ENCODE data around the gene BAD. TPM values are rescaled to one million over a fixed set of nuclear protein-coding genes. Genes with fewer than 3 reads are reported as not detected.

The BAD gene
- total and polyA plus RNA-seq, 2 of the 13 experiments (the other 11 are each of a cell fraction or from before 2014, with no cell fraction given), result 17.9 to 28.5 TPM

DNA sequence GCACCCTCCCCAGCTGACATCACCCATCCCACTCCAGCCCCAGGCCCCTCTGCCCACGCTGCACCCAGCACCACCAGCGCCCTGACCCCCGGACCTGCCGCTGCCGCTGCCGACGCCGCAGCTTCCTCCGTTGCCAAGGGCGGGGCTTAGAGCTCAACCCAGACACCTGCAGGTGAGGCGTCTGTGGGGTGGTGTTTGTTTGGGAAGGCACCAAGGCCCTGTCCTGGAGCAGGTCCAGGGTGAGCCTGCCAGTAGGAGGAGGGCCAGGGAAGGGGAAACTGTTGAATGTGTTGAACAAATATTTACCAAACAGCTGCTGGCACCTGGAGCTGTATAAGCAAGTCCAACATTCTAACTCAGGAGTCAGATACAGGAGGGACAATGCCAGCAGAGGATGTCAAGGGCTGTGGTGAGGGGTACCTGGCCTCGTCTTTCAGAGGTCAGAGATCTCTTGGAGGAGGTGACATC lies 46.9 kb downstream of the BAD start:
- CTCF ChIA-PET (ENCODE audit: low intra/inter-chr PET ratio, low total read pairs), result no interaction called here
- H3K9me3 ChIP-seq (ENCODE audit: low read length), result no peaks in the 10 kb centered on the region
- H3K4me2 ChIP-seq (ENCODE audit: low read depth, low read length), result peak overlapping the region; percentile 61
- in situ Hi-C loops (cut with HindIII; ENCODE audit: extremely low pct_ligation_motif_present, low pct_unique_long_range_greater_than_20kb) (no loop called here), intact Hi-C loops (cut with micrococcal nuclease; ENCODE audit: unreplicated experiment) (no loop called here)
- no peak overlapping the region for H2AFZ ChIP-seq (ENCODE audit: low read length)
- 4% methylated on average over 11 of the region's 12 CpGs for WGBS (ENCODE audit: low lambda C conversion rate)
- H3K4me3 ChIP-seq (replicated peaks in 1 of 3; ENCODE audit: insufficient read depth in 1 of 3, low read depth in 2 of 3, low read length in 3 of 3), result peak overlapping the region in 2 of 3 experiments; percentile 18 to 54; a peak in 2 of 6 replicates
- H3K36me3 ChIP-seq (replicated peaks in 1 of 2; ENCODE audit: control insufficient read depth in 1 of 2, insufficient read depth in 2 of 2, low read length in 2 of 2), result no peaks in the 10 kb centered on the region; a peak in 1 of 5 replicates
- FAIRE-seq, result peak; percentile 91
- peak overlapping the region; percentile 60 for H3K27ac ChIP-seq (ENCODE audit: extremely low read length, insufficient read depth, low read length)
- peaks cover 62% of the 10 kb centered on the region for H3K4me1 ChIP-seq (ENCODE audit: insufficient read depth, low read length)
- H4K20me1 ChIP-seq (ENCODE audit: insufficient read depth, low read length), result no peaks in the 10 kb centered on the region
- peak; percentile 87 for DNase-seq (ENCODE audit: low spot score)
- H3K9ac ChIP-seq (ENCODE audit: insufficient read depth, low read depth, low read length), result peak overlapping the region; percentile 36
- POLR2A ChIA-PET, result interaction anchor here (0.8 to 2.3 kb wide), 13 partner anchors 9 to 1381 kb away, joined by 3 to 31 read pairs (median 5); partner anchors contain the start of genes MACROD1, NUDT22, PLCB3 and PPP1R14B
- peak; percentile 24 for ATAC-seq
- no peaks in the 10 kb centered on the region; a peak in 1 of 5 replicates for H3K27me3 ChIP-seq (ENCODE audit: control insufficient read depth in 1 of 2, insufficient read depth in 2 of 2, low read length in 2 of 2)
- BruUV-seq (replicated peaks), result no TSS peak
- peaks cover 8% of the 10 kb centered on the region for H3K79me2 ChIP-seq (ENCODE audit: insufficient read depth, low read length)
- TF ChIP-seq SMAD9 (CRISPR knock-in tag; IDR thresholded peaks at IDR 0.05) (0 out of 2 replicates have a peak, but pooled peaks have one; percentile 49), ZNF724P (CRISPR knock-in tag; IDR thresholded peaks at IDR 0.05; ENCODE audit: borderline replicate concordance) (no peak), PAXIP1 (CRISPR knock-in tag; conservative IDR thresholded peaks at IDR 0.05) (peak; percentile 88), EHMT2 (IDR thresholded peaks at IDR 0.05; ENCODE audit: borderline replicate concordance, low read depth, low read length) (no peak), ZNF281 (CRISPR knock-in tag; IDR thresholded peaks at IDR 0.05; ENCODE audit: borderline replicate concordance) (no peak), MLXIP (CRISPR knock-in tag; IDR thresholded peaks at IDR 0.05; ENCODE audit: borderline replicate concordance) (no peak), MAF1 (CRISPR knock-in tag; IDR thresholded peaks at IDR 0.05; ENCODE audit: borderline replicate concordance) (no peak), TCF7 (IDR thresholded peaks at IDR 0.05; ENCODE audit: low read depth) (no peak), FOXP1 (IDR thresholded peaks at IDR 0.05) (no peak), FOXP1 (CRISPR knock-in tag; IDR thresholded peaks at IDR 0.05) (peak; percentile 84), ATRX (CRISPR knock-in tag; IDR thresholded peaks at IDR 0.05; ENCODE audit: borderline replicate concordance) (no peak), PATZ1 (CRISPR knock-in tag; IDR thresholded peaks at IDR 0.05) (peak; percentile 71), YEATS2 (CRISPR knock-in tag; IDR thresholded peaks at IDR 0.05; ENCODE audit: borderline replicate concordance) (no peak)
